Kidney tubule cell (primary cell): ENCODE measurements around the gene VCAN.

Source experiments
- DNase-seq: peaks from one replicate; pipeline ENCODE4 v3.0.0-alpha.2; 2018; ENCODE audit warnings: low spot score

The VCAN gene

DNA sequence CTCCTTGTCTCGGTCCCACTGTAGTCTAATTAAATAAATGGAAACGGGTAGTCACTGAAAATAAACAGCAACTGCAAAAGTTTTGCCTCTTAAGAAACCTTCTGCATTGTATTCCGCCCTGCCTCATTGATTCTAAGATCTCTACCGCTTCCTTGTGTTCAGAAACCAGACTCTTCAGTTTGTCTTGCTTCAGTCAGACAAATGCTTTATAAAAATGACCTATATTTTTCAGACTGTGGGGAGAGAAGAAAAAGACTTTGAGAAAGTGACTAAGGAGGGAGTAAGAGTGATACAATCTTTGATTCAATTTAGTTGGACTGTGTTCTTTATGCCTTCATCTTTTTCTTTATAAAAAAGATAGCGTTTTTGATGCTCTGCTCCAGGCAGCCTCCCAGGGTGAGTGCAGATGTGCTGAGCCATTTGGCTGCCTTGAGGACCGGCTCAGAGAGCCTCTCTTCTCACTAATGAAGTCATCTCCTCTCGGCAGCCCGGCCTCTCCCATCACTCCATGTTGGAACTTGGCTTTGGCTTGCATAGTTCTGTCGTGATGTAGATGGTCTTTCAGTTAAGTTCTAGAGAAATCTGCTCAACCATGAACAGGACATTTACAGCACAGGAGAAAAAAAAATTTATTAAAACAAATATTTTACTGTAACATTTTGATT lies 4.0 kb upstream of the VCAN start:
- no peak for DNase-seq

GRCh38 chr5:83469075-83469474 lies 2.5 kb upstream of the VCAN start:
- DNase-seq = no peak

- no peak for DNase-seq
Observed at GRCh38 chr5:83470526-83471404, 779 bp upstream of the VCAN start.

DNA sequence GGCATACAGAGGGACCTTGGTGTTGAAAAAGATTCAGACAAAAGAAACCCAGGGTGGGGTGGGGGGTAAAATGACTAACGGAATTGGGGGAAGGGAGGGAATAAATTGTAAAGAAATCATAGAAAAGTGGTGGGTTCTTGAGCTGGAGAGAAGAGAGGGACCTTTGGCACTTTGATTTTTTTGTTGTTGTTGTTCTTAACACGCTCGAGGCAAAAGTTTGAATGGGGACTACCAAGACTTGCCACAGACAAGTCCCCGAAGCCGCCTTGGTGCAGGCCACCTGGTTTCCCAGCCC lies 616 bp downstream of the VCAN start:
- DNase-seq = no peak

DNA sequence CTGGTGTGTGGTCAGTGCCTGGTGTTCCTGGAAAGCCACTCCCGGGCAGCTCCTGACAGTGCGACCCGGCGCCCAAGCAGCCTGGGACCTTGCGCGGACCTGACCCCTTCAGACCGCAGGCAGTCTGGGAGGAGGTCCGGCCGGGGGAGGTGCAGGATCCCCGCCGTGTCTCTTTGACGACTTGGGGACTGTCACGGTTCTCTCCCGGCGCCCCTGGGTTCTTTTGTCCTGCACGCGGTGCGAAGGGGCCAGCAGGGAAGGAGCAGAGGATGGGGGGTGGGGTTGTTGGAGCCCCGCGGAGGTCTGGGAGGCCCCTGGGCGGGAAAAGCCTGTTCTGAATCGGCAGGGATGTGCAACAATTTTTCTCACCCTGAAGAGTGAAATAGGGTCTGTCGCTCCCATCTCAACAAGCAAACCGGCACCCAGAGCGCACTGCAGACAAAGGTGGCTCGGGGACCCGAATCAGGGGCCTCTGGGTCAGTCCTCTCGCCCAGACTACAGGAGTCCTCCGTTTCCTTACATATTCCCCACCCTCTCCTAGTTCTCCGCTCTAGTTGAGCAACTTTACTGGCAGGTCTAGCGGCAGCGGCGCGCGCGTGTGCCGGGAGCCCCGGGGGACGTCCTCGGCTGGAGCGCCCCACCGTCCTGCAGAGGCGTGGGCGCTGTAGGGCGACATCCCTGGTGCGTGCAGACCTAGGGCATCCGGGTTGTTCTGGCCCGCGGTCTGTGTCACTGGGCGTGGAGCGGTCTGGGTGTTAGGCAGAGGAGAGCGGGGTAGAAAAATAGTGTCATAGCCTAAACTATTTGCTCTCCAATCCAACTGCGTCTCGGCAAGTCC lies 1.2 kb downstream of the VCAN start:
- peak; percentile 37 for DNase-seq

DNA sequence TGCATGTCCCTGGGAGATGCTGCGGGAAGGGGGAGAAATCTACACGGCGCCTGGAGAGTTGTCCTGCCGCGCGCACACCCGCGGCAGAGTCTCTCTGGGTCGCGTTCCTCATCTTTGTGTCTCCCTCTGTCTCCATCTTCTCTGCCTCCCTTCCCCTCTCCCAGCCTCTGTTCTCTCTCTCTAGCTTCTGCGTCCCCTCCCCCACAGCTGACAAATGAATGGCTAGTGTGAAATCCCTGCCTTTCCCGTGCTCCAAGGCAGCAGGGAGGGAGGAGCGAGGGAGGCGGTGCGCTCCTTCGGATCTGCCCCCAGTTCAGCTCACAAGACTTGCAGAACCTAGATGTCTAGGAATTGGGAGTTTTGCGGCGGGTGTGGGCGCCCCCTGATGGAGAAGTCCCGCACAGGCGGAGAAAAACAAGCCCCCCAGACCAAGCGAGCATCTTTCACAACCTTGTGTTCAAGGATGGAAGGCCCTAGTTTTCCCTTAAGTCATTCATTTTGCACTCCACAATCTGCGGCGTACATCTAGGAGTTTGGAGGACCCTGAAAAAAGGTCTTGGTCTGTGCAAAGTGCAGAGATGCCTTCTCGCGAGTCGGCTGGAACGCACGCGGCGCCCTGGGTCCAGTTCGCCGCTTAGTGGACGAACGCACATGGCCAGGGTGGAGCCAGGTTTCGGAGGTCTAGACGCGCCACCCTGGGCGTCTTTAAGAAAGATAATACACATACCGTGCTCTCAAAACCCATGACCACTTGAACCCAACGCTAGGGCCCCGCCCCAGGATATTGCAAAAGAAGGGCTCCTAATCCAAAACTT lies 2.0 kb downstream of the VCAN start:
- DNase-seq = peak; percentile 98

GRCh38 chr5:83474161-83474796 lies 2.7 kb downstream of the VCAN start:
- DNase-seq = peak; percentile 96

DNA sequence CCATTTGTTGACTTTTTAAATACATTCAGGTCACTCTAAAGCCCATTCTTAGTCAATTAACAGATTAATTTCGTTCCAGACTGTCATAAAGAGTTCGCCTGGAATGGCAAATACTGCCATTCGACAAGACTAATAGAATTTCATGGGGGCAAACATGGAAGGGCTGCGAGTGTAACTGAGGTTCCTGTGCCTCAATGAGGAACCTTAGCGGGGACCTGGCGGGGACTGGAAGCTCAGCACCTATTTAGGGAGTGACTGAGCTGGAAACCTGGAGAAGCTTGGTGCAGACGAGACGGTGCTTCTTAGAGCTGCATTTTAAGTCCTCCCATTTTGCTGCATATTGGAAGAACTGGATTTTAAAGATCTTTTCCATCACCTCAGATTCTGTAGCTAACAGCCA lies 3.4 kb downstream of the VCAN start:
- DNase-seq = peak; percentile 37

DNA sequence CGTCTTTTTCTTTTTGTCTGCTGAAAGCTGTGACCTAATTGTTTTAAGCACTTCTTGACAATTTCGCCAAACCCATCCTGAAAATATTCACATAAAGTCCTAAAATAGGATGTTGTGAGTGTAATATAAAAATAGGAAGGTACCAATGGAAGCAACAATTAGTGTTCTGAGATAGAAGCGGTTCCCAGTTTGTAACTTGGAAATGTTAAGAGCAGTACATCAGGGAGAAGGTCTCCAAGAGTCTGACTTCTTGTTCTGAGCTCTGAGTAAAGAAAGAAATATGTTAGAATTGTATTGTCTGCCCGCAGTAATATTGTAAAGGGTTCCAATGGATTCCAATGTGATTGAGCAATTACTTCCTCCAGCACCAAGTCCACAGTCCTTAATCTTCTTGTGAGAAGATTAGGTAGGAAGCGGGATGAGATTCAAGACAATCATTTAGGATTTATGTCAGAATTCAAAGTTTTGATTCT lies 3.9 kb downstream of the VCAN start:
- DNase-seq = peak; percentile 88

DNA sequence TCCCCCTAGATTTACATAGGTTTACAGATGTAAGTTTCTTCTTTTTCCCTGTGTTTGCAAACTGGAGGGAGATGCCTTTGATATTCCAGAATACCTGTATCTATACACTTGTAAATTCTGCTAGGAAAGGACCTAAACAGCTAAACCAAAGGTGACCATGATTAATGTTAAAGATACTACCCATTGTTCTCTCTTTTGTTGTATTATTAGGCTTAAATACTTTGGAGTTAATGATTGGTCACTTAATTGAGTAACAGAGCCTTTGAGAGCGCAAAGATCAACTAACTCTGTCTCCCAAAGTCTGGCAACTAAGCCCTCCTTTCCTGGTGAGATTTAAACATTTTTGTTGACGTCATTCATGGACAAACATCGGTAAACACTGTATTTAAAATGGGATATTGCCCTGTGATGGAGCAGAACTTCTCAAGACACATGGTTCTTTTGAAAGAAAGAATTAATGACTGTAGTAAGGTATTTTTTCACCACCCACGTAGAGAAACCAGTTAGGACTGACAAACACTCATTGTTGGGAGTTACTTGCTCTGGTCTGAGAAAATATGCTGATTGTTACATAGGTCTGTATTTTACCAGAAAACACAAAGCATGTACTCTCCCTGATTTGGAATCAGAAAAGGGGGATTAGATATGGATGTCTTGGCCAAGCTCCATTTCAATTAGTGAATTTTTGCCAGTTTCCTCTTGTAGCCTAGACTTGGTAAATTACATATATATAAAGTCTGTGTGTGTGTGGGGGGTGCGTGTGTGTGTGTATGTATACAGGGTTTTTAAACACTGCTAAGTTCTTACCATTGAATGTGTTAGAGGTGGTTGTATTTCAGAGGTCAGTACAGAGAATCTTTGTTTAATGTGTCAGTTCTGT lies 4.6 kb downstream of the VCAN start:
- DNase-seq = peak; percentile 66

- DNase-seq = no peak
Observed at GRCh38 chr5:83482961-83483360, 11.4 kb downstream of the VCAN start.

DNA sequence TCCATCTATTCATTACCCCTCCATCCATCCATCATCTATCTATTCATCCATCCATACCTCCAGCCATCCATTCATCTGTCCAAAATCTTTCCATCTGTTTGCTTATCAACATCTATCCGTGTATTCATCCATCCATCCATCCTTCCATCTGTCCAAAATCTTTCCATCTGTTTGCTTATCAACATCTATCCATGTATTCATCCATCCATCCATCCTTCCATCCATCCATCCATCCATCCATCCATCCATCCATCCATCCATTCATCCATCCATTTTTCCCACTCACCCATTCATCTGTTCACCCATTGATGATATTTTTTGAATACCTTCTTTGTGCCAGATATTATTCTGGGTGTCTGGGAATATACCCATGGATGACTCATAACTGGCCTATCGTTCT lies 12.8 kb downstream of the VCAN start:
- no peak for DNase-seq

DNA sequence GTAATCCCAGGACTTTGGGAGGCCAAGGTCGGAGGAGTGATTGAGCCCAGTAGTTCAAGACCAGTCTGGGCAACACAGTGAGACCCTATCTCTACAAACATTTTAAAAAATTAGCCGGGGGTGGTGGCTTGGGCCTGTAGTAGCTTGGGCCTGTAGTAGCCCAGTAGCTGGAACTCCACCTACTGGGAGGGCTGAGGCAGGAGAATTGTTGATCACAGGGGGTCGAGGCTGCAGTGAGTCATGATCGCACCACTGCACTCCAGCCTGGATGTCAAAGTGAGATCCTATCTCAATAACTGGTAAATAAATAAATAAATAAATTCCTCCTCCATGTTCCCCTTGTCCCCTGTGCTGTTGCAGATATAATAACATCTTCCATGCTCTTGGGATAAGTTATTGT lies 14.3 kb downstream of the VCAN start:
- no peak for DNase-seq

DNA sequence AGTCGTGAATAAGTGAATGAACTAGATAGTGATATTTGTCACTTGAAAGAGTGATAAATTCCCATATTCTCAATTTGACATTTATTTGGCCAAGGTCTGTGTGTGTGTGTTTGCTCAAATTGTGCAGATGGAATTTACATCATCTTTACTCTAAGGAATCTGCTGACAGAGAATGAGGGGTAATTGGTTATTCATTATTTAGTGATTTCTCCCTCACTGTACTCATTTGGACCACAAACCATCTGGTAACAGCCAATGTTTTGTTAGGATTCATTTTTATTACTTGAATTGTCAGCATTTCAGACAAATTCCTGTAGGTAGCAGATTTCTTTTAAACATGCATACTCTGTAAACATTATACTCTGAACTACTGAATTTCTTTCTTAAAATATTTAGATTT lies 15.6 kb downstream of the VCAN start:
- DNase-seq = peak; percentile 51

GRCh38 chr5:83488271-83488670 lies 16.7 kb downstream of the VCAN start:
- DNase-seq = peak; percentile 35

GRCh38 chr5:83488821-83489220 lies 17.3 kb downstream of the VCAN start:
- DNase-seq = no peak

DNA sequence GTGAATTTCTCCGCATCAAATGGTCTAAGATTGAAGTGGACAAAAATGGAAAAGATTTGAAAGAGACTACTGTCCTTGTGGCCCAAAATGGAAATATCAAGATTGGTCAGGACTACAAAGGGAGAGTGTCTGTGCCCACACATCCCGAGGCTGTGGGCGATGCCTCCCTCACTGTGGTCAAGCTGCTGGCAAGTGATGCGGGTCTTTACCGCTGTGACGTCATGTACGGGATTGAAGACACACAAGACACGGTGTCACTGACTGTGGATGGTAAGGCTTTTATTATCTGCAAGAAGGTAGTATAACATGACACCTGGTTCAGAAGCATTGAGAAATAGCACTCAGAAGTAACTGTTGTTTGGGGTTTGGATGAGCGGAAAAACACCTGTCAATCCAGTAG lies 18.7 kb downstream of the VCAN start:
- DNase-seq = no peak

DNA sequence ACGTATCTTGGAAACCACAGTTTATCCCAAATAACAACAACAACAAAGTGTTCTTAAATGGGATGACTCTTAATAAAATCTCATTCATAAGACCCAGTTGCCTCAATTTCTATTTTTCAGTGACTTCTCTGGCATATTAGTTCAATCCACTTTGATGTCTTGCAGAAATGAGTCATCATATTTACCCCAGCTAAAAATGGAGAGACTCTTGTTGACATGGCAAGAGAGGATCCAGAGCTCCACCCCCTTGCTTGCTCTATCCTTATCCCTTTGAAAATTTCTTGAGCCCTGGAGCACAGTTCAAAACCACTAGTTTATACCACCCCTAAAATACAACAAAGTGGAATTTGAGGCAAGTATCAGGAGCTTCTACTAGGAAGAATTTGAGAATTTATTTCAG lies 20.8 kb downstream of the VCAN start:
- no peak for DNase-seq

DNA sequence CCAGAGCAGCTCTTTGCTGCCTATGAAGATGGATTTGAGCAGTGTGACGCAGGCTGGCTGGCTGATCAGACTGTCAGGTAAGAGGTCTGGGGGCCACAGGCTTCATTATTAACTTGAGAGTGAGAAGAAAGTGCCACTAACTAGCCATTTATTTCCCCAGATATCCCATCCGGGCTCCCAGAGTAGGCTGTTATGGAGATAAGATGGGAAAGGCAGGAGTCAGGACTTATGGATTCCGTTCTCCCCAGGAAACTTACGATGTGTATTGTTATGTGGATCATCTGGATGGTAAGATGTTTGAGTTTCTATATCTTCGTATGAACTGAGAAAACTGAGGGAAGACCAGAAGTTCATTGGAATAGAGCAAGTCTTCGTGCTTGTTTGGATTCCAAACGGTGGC lies 22.1 kb downstream of the VCAN start:
- no peak for DNase-seq

DNA sequence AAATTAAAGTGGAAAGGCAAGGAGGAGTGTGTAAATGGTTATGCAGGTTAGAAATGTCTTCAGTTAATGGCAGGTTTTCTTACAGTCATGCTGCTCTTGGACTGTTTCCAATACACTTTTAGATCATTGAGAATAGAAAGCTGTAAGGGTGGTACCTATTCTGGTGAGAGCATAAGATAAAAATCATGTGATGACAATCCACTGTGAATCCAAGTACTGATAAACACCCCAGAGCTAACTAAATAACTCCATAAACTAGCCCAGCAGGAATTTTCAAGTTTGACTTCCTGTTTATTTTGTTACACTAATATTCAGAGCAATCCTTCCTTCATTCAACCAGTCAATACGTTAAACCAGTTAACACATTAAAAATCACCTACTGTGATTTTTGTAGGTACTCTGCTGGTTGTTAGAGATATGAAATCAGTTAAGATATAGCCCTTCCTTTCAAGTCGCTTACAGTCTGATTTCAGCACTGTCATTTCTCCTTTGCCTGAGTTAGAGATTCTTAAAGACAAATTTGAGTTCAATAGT lies 22.6 kb downstream of the VCAN start:
- DNase-seq = no peak
